IgD-negative memory B cell (primary cell): ENCODE results near the gene KAZN. TPM values are rescaled to one million over a fixed set of nuclear protein-coding genes. Genes with fewer than 3 reads are reported as not detected.
"Not testable (repeated sequence)": the region's sequence is repeated elsewhere in the genome, so short reads cannot be mapped to it uniquely, and the experiment has no call there.

Experiments
- H3K27ac Mint-ChIP-seq, 3 donors: one replicate each; pipeline ENCODE4 v1.8.0; 2020 to 2022; ENCODE audit warnings: mild to moderate bottlenecking in 3 of 3, mixed read lengths in 3 of 3, moderate library complexity in 1 of 3
- H3K27me3 Mint-ChIP-seq: one replicate; pipeline ENCODE4 v1.8.0; 2021; ENCODE audit warnings: mixed read lengths
- H3K36me3 Mint-ChIP-seq: one replicate; pipeline ENCODE4 v1.8.0; 2020; ENCODE audit warnings: mild to moderate bottlenecking, mixed read lengths
- H3K4me1 Mint-ChIP-seq, 3 donors: one replicate each; pipeline ENCODE4 v1.8.0; 2020 to 2022; ENCODE audit warnings: mixed read lengths in 3 of 3, mild to moderate bottlenecking in 1 of 3
- H3K4me3 Mint-ChIP-seq, 4 donors: one replicate each; pipeline ENCODE4 v1.8.0; 2020 to 2022; ENCODE audit warnings: mild to moderate bottlenecking in 4 of 4, mixed read lengths in 4 of 4, moderate library complexity in 3 of 4
- H3K9me3 Mint-ChIP-seq, 3 donors: one replicate each; pipeline ENCODE4 v1.8.0; 2020 to 2021; ENCODE audit warnings: mixed read lengths in 3 of 3, mild to moderate bottlenecking in 1 of 3
- polyA plus RNA-seq: library from polyadenylated mRNA; unstranded; fragments of 300-500 nt; fragmentation: Illumina TruSeq; gene quantifications from one replicate; pipeline ENCODE4 v1.2.3, GENCODE V29; 2021

KAZN gene
- polyA plus RNA-seq, 1 donor from 2014 or later = not detected

DNA sequence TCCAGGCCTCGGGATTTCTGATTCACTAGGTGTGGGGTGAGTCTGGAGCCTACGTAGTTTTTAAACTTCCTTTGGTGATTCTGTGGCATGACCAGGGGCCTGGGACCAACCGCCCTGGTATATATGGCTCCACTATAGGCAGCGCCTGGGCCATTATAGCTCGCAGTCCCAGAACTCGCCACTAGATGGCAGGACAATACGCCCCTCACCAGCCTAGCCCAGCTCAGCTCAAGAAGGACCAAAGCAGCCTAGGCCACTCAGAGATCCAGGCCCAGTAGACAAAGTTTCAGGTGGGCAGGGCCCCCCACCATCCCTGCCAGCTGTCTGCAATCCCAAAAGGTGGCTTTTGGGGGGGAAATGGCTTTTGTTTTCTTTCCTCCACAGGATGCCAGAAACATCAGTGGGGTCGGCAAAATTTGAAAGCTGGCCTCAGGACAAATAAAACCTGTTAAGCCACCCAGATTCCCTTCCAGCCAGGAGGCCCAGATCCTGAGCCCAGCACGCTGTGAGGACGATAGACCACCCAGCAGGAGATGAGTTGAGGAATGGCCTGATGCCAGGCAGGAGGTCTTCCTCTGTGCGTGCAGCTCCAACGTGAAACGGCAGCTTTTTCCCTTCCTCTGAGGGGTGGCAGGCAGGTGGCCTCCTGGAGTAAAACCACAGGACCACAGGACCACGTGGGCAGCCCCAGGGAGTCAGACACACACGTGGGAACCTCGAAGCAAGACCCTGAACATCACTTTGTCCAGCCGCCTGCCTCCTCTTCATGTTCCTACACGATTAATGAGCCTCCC is 530.2 kb downstream of the KAZN start:
- H3K27ac Mint-ChIP-seq = no peak overlapping the region
- no peaks in the 10 kb centered on the region for H3K36me3 Mint-ChIP-seq
- H3K9me3 Mint-ChIP-seq = peaks cover 0 to under 1% (median 0%) of the 10 kb centered on the region in 3 donors
- H3K4me3 Mint-ChIP-seq = no peak overlapping the region
- H3K27me3 Mint-ChIP-seq = peaks cover 7% of the 10 kb centered on the region
- no peaks in the 10 kb centered on the region for H3K4me1 Mint-ChIP-seq

DNA sequence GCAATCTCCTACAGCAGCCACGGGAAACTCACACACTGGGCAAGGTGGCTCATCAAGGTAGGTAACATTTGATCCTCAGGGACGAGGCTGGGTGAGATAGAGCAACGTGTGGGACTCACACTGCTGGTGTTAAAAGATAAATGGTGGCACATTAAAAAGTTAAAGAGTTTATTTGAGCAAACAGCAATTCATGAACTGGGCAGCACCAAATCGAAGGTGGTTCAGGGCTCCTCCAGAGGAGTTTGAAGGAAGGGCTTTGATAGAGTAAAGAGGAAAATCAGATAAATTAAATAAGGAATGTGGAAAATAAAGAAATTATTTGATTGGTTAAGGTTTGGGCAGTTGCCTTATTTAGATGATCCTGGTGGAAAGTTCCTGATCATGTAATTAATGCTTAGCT is 531.5 kb downstream of the KAZN start:
- Mint-ChIP-seq H3K9me3 (no peaks in the 10 kb centered on the region), H3K4me3 (no peak overlapping the region), H3K27ac (no peak overlapping the region), H3K27me3 (peaks cover 12% of the 10 kb centered on the region), H3K4me1 (no peaks in the 10 kb centered on the region), H3K36me3 (no peaks in the 10 kb centered on the region)

DNA sequence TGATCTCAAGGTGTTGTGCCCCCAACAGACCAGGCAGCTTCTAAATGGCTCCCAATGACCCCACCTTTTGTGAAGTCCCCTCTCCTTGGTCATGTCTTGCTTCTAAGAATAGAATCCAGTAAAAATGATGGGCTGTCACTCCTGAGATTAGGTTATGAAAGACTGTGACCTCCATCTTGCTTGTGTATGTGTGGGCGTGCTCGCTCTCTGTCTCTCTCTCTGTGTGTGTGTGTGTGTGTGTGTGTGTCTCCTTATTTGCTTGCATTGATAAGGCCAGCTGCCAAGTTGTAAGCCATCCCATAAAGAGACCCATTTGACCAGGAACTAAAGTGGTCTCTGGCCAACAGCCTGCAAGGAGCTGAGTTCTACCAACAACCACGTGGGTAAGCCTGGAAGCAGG is 532.1 kb downstream of the KAZN start:
- H3K27ac Mint-ChIP-seq = no peak overlapping the region
- peaks cover 12% of the 10 kb centered on the region for H3K27me3 Mint-ChIP-seq
- H3K4me1 Mint-ChIP-seq = no peaks in the 10 kb centered on the region
- H3K36me3 Mint-ChIP-seq = no peaks in the 10 kb centered on the region
- no peaks in the 10 kb centered on the region for H3K9me3 Mint-ChIP-seq
- H3K4me3 Mint-ChIP-seq = no peak overlapping the region

DNA sequence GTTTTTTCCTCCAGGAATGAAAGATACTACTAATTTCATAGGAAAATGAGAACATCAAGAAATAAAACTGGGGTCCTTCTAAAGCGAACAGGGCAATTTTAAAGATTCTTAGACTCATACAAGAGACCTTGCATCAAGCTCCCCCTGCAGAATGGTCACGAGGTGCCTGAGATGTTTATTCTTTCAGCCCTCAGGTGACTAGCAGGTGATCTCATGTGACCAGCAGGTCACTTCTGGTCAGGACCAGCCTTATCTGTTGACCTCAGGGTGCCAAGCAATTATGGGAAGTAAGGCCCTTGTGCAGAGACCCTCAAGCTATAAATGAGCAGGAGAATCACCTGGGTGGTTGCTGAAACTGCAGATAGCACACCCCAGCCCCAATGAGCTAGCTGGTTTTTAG is 534.5 kb downstream of the KAZN start:
- Mint-ChIP-seq H3K27ac (no peak overlapping the region), H3K36me3 (no peaks in the 10 kb centered on the region), H3K9me3 (peaks cover 0 to 2% (median 2%) of the 10 kb centered on the region in 3 donors), H3K4me3 (no peak overlapping the region), H3K4me1 (no peaks in the 10 kb centered on the region), H3K27me3 (peaks cover 22% of the 10 kb centered on the region)

DNA sequence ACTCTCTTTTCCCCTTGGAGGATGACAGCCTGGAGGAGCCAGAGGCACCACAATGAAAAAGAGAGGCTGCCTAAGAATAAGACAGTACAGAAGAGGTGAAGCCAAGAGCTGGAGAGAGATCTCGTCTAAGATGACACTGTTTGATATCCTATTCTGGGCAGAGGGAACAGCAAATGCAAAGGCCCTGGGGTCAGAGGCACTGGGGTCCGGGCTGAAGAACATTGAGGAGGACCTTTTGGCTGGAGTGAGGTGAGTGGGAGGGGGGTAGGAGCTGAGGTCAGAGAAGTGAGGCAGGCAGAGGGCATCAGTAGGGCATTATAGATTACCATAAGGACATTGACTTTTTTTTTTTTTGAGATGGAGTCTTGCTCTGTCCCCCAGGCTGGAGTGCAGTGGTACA is 535.8 kb downstream of the KAZN start:
- Mint-ChIP-seq H3K4me1 (no peaks in the 10 kb centered on the region), H3K9me3 (peaks cover 0 to 2% (median 2%) of the 10 kb centered on the region in 3 donors), H3K27ac (no peak overlapping the region), H3K4me3 (no peak overlapping the region), H3K36me3 (no peaks in the 10 kb centered on the region), H3K27me3 (peaks cover 25% of the 10 kb centered on the region)

DNA sequence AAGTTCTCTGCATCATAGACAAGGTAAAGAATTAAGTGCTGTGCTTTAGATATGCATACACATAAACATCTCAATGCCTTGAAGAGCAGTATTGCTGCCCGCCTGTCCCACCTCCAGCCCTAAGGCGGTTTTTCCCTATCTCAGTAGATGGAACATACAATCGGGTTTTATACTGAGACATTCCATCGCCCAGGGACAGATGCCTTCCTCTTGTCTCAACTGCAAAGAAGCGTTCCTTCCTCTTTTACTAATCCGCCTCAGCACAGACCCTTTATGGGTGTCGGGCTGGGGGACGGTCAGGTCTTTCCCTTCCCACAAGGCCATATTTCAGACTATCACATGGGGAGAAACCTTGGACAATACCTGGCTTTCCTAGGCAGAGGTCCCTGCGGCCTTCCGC is 537.1 kb downstream of the KAZN start:
- not testable (repeated sequence) for H3K9me3 Mint-ChIP-seq, H3K4me1 Mint-ChIP-seq, H3K36me3 Mint-ChIP-seq, H3K27ac Mint-ChIP-seq, H3K4me3 Mint-ChIP-seq
- peaks cover 26% of the 10 kb centered on the region for H3K27me3 Mint-ChIP-seq

DNA sequence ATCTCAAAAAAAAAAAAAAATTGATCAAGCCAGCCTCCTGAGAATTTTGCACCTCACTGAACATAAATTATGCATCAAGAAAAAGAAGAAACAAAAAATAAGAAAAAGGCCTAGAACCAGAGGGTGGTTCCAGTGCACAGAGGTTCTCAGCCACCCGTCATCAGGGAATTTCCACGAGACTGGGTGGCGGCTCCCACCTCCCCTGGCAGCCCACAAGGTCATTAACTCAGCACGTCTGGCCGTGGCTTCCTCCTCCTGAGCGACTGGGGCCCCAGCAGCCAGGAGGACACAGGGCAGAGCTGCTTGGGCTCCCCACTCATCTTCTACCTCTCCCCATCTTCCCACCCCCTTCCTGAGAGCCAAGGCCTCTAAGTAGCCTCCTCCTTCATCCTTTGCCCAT is 539.3 kb downstream of the KAZN start:
- H3K27me3 Mint-ChIP-seq = peaks cover 34% of the 10 kb centered on the region
- no peak overlapping the region for H3K4me3 Mint-ChIP-seq
- no peak overlapping the region for H3K27ac Mint-ChIP-seq
- peaks cover 0 to 2% (median 2%) of the 10 kb centered on the region in 3 donors for H3K9me3 Mint-ChIP-seq
- no peaks in the 10 kb centered on the region for H3K36me3 Mint-ChIP-seq
- H3K4me1 Mint-ChIP-seq = no peaks in the 10 kb centered on the region

DNA sequence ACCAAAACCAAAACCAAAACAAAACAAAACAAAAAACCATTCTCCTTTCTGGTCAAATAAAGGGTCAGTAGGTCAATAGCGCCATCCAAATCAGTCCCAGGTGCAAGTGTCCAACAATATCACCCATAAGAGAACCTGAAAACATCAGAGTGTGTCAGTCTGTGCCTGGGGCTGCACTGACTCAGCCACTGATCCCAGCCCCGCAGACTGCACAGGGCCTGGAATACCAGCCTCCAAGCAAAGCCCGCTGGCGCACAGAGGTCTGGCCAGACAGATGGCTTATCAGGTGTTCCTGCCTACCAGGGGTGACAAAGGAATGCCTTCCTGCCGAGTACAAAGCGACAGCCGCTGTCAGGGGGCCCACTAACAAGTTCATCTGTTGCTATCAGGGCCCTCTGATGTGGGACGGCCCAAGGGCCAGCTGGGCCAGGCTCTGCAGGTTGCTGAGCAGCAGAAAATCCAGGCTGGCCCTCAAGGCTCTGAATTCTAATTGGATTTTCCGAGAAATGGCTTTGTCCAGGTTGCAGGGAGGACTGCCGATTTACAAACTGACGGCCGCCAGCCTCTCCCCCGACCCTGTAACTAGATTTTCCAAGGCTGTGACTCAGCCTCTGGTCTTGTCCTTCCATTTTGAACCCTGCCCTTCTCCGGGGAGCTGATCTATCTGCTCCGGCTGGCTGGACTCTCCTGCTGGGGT is 541.3 kb downstream of the KAZN start:
- Mint-ChIP-seq H3K9me3 (peaks cover 0 to 4% (median 2%) of the 10 kb centered on the region in 3 donors), H3K4me3 (no peak overlapping the region), H3K36me3 (no peaks in the 10 kb centered on the region), H3K27me3 (peaks cover 36% of the 10 kb centered on the region), H3K27ac (peak overlapping the region in 1 of 3 donors; percentile 64), H3K4me1 (no peaks in the 10 kb centered on the region)

DNA sequence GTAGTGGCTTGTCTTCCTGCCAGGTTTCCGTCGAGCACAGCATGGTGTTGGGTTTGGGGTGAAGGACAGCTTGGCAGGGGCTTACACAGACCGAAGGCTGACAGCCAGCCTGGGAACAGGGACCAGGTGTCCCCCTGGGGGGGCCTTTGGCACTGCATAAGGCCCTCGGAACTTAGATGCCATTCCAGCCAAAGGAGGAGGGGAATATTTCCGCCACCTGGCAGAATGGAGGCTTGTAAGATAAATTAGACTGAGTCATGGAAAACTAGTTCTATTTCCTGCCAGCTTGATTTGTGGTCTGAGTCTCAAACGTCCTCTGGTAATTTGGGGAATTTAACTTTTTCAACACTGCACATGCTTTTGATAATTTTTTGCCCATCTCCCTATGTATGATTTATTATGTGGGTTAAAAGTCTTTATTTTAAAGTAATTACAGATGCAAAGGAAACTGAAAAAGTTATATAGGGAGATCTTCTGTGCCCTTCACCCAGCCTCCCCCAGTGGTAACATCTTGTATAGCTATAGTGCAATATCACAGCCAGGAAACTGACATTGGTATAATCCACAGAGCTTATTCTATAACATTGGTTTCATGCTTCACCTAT is 543.6 kb downstream of the KAZN start:
- Mint-ChIP-seq H3K4me3 (no peak overlapping the region), H3K27me3 (peaks cover 33% of the 10 kb centered on the region), H3K36me3 (no peaks in the 10 kb centered on the region), H3K9me3 (peaks cover 0 to 4% (median 2%) of the 10 kb centered on the region in 3 donors), H3K4me1 (no peaks in the 10 kb centered on the region), H3K27ac (no peak overlapping the region)

DNA sequence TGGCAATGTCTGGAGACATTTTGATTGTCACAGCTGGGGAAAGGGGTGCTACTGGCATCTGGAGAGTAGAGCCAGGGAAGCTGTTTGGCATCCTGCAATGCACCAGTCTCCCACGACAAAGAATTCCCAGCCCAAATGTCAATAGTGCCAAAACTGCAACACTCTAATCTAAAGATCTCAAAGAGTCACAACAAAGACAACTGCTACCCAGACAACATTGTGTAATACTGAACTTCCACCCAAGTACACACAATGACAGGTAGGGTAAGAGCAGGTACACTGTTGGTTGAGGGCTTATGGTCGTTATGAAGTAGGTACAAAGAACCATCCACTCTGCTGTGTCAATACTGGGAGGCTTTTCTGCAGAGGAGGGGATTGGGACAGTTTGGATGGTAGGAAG is 546.8 kb downstream of the KAZN start:
- Mint-ChIP-seq H3K36me3 (no peaks in the 10 kb centered on the region), H3K4me1 (no peaks in the 10 kb centered on the region), H3K27me3 (peaks cover 33% of the 10 kb centered on the region), H3K27ac (no peak overlapping the region), H3K9me3 (peaks cover 0 to 2% (median 0%) of the 10 kb centered on the region in 3 donors), H3K4me3 (peak overlapping the region in 1 of 4 donors; percentile 18)

DNA sequence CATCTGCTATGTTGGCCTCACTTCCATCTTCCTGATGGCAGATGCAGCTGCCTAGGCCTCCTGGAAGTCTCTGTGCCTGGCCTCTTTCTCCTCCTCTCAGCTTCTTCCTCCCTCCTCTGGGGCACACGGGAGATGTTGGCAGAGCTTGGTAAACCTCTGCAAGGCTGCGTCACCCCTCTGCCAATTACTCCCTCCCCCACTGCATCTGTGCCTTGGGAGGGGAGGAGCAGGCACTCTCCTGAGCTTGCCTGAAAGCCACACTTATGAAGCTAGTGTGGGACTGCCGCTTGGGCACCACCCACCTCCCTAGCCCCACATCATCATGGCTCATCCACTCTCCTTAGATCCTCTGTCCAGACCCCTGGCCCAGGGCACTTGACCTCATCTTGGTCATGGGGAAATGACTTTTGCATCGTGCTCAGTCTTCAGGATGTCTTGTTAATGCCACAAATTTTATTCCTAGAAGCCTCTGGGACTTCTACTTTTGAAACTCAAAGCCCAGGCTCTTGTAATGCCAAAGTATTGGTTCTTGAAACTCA is 547.7 kb downstream of the KAZN start:
- Mint-ChIP-seq H3K36me3 (no peaks in the 10 kb centered on the region), H3K4me1 (peaks cover 0 to 4% (median 0%) of the 10 kb centered on the region in 3 donors), H3K4me3 (peak overlapping the region in 1 of 4 donors; percentile 33), H3K27me3 (peaks cover 30% of the 10 kb centered on the region), H3K27ac (no peak overlapping the region), H3K9me3 (peaks cover 0 to 5% (median 0%) of the 10 kb centered on the region in 3 donors)

DNA sequence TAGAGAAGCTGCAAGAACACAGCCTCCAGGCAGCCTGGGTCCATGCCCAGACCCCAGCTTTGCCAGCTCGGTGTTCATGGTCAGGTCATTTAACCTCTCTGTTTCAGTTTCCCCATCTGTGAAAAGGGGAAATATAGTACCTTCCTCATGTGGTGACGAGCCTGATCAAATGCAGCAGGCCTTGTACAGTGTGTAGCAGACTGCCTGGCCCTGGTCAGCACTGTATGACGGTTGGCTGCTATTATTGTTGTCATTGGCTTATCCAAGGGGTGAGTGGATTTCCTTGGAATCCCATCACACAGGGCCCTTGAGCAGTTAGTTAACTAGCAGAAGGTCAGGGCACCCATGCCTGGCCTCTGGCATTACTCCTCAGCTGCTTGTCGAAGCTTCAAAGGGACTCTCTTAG is 548.5 kb downstream of the KAZN start:
- Mint-ChIP-seq H3K27me3 (peaks cover 32% of the 10 kb centered on the region), H3K36me3 (no peaks in the 10 kb centered on the region), H3K4me1 (peaks cover 0 to 5% (median 0%) of the 10 kb centered on the region in 3 donors)

DNA sequence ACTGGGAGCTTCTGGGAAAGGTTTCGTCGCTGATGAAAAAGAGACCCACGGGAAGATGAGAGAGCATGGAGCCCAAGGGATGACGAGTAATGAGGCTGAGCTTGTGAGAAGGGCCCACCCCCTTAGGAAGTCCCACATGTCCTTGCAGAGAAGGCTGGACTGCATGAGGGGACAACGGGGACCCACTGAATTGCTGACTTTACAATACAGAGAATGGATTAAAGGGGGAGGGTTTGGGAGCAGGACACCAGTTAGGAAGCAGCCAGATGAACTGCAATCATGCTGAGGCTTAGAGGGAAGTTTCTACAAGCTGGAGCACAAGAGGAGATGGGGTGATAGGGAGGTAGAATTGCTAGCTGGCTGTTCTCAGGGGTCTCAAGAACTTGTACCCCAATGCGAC is 549.5 kb downstream of the KAZN start:
- no peaks in the 10 kb centered on the region for H3K36me3 Mint-ChIP-seq
- no peak overlapping the region for H3K4me3 Mint-ChIP-seq
- H3K9me3 Mint-ChIP-seq = peaks cover 0 to 5% (median 0%) of the 10 kb centered on the region in 3 donors
- peaks cover 0 to 5% (median 1%) of the 10 kb centered on the region in 3 donors for H3K4me1 Mint-ChIP-seq
- no peak overlapping the region for H3K27ac Mint-ChIP-seq
- peaks cover 35% of the 10 kb centered on the region for H3K27me3 Mint-ChIP-seq

More for the DNA sequence above, 548.5 kb downstream of the KAZN start:
- H3K27ac Mint-ChIP-seq = no peak overlapping the region
- H3K9me3 Mint-ChIP-seq = peaks cover 0 to 5% (median 0%) of the 10 kb centered on the region in 3 donors
- no peak overlapping the region for H3K4me3 Mint-ChIP-seq

DNA sequence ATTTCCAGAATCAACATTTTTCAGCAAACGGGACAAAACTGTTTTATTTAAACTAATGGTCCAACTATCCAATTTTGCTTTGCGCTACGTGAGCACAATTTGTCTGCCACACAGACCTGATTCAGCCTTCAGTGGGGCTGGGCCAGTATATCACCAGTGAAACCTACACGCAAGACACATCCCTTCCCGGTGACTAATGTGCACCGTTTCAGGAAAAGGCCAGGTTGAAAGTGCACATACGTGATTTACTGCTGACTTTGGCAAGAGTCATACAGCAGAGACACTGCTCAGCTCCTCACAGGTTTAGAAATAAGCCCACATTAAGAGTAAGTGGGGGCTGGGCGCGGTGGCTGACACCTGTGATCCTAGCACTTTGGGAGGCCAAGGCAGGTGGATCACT is 550.0 kb downstream of the KAZN start:
- no peak overlapping the region for H3K27ac Mint-ChIP-seq
- H3K27me3 Mint-ChIP-seq = peaks cover 33% of the 10 kb centered on the region
- H3K4me3 Mint-ChIP-seq = no peak overlapping the region
- peaks cover 0 to 3% (median 0%) of the 10 kb centered on the region in 3 donors for H3K9me3 Mint-ChIP-seq
- peaks cover 1 to 5% (median 2%) of the 10 kb centered on the region in 3 donors for H3K4me1 Mint-ChIP-seq
- no peaks in the 10 kb centered on the region for H3K36me3 Mint-ChIP-seq

DNA sequence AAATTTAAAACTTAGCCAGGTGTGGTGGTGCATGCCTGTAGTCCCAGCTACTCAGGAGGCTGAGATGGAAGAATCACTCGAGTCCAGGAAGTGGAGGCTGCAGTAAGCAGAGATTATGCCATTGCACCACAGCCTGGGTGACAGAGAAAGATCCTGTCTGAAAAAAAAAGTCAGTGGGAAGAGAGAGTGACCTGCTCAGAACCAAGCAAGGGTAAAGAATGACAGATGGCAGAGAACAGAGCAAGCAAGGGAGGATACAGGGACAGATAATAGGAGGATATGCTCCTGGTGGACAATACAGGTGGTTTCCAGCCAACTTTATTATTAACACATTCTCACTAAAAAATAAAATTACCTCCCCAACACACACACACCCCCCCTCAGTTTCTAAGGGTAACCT is 550.5 kb downstream of the KAZN start:
- Mint-ChIP-seq H3K4me3 (no peak overlapping the region), H3K9me3 (peaks cover 0 to 3% (median 0%) of the 10 kb centered on the region in 3 donors), H3K4me1 (peaks cover 1 to 5% (median 2%) of the 10 kb centered on the region in 3 donors), H3K27ac (no peak overlapping the region), H3K27me3 (peaks cover 31% of the 10 kb centered on the region), H3K36me3 (no peaks in the 10 kb centered on the region)
